H1 (cell line): ENCODE data around the gene CLCA4. TPM values are rescaled to one million over a fixed set of nuclear protein-coding genes. Genes with fewer than 3 reads are reported as not detected.

Experiments used
- CTCF ChIA-PET: fragments of 300-600 bp; sonication (Branson Sonifier 250); formaldehyde crosslinking; loops from one replicate; lab custom pipeline; 2021; ENCODE audit not compliant: partially characterized antibody; lab: Charles Lee
- POLR2A ChIA-PET: fragments of 300-600 bp; sonication (Branson Sonifier 250); formaldehyde crosslinking; loops from one replicate; lab custom pipeline; 2021; ENCODE audit warnings: inconsistent platforms; ENCODE audit not compliant: partially characterized antibody; lab: Charles Lee
- DNase-seq, 2 experiments: peaks; one replicate each; pipeline versions ENCODE4 v3.0.0 to v3.0.0-alpha.2; 2010 to 2022; ENCODE audit warnings: low spot score in 2 of 2, low read depth in 1 of 2, mixed read lengths in 1 of 2
- FAIRE-seq: peaks from 2 replicates; lab custom pipeline; 2011; peaks lifted over from hg19 to GRCh38; lab: Jason Lieb, UNC
- H2AFZ ChIP-seq: 2 replicates; pipeline ENCODE4 v1.8.1; 2012; ENCODE audit warnings: low read length, inconsistent platforms
- H2AK5ac ChIP-seq: 2 replicates; pipeline ENCODE4 v1.6.1; 2013; ENCODE audit warnings: low read depth, low read length
- H2BK120ac ChIP-seq: replicated peaks from 2 replicates; pipeline ENCODE3; 2013; ENCODE audit warnings: low read depth, low read length, inconsistent platforms
- H2BK12ac ChIP-seq: 2 replicates; pipeline ENCODE4 v1.6.1; 2013; ENCODE audit warnings: low read depth, low read length
- H2BK15ac ChIP-seq: 2 replicates; pipeline ENCODE4 v1.6.1; 2013; ENCODE audit warnings: low read length
- H2BK20ac ChIP-seq: 2 replicates; pipeline ENCODE4 v1.6.1; 2013; ENCODE audit warnings: low read length
- H2BK5ac ChIP-seq: 2 replicates; pipeline ENCODE4 v1.6.1; 2013; ENCODE audit warnings: low read depth, low read length
- H3K14ac ChIP-seq: 2 replicates; pipeline ENCODE4 v1.6.1; 2013; ENCODE audit warnings: inconsistent platforms; ENCODE audit not compliant: insufficient read length
- H3K18ac ChIP-seq: 2 replicates; pipeline ENCODE4 v1.6.1; 2013; ENCODE audit warnings: low read length; ENCODE audit errors: extremely low read depth
- H3K23ac ChIP-seq: 2 replicates; pipeline ENCODE4 v1.6.1; 2013; ENCODE audit warnings: inconsistent platforms; ENCODE audit not compliant: insufficient read length
- H3K23me2 ChIP-seq: 2 replicates; pipeline ENCODE4 v1.6.1; 2013; ENCODE audit warnings: low read depth, low read length
- H3K27ac ChIP-seq: 2 replicates; pipeline ENCODE4 v1.6.1; 2011; ENCODE audit warnings: low read depth, low read length, inconsistent platforms
- H3K27me3 ChIP-seq, 4 experiments: replicated peaks in 1 of 4; 1 replicate in 1 of 4; 2 replicates in 3 of 4; pipeline versions ENCODE4 v1.6.1 to v1.8.1; 2011 to 2013; ENCODE audit warnings: low read length in 3 of 4, mild to moderate bottlenecking in 3 of 4, inconsistent platforms in 2 of 4, mixed read lengths in 2 of 4, moderate library complexity in 1 of 4; ENCODE audit not compliant: control insufficient read depth in 3 of 4, insufficient read depth in 3 of 4; ENCODE audit errors: extremely low read depth in 1 of 4
- H3K36me3 ChIP-seq, 4 experiments: 2 replicates each; pipeline versions ENCODE4 v1.6.1 to v1.8.1; 2011 to 2013; ENCODE audit warnings: mild to moderate bottlenecking in 4 of 4, low read length in 3 of 4, moderate library complexity in 2 of 4, control low read depth in 1 of 4, inconsistent platforms in 1 of 4; ENCODE audit not compliant: insufficient read depth in 4 of 4, control insufficient read depth in 2 of 4
- H3K4ac ChIP-seq: replicated peaks from 2 replicates; pipeline ENCODE3; 2013; ENCODE audit warnings: low read length, low read depth, mixed read lengths, inconsistent platforms; ENCODE audit not compliant: insufficient read length
- H3K4me1 ChIP-seq, 4 experiments: replicated peaks in 1 of 4; 1 replicate in 1 of 4; 2 replicates in 3 of 4; pipeline versions ENCODE4 v1.6.1 to v1.8.1; 2011 to 2013; ENCODE audit warnings: low read length in 3 of 4, inconsistent platforms in 2 of 4, mixed read lengths in 1 of 4; ENCODE audit not compliant: insufficient read depth in 4 of 4, control insufficient read depth in 3 of 4
- H3K4me2 ChIP-seq, 2 experiments: 2 replicates each; pipeline versions ENCODE4 v1.6.1 to v1.8.1; 2011 to 2013; ENCODE audit warnings: low read depth in 2 of 2, low read length in 2 of 2, control low read depth in 1 of 2, inconsistent platforms in 1 of 2, mild to moderate bottlenecking in 1 of 2; ENCODE audit not compliant: insufficient read depth in 1 of 2
- H3K4me3 ChIP-seq, 4 experiments: fragments of 200-600, 300-600 bp in 1 of 4; sonication (generic), shearing (Covaris generic), sonication (Bioruptor Twin) in 1 of 4; 2 replicates each; pipeline versions ENCODE4 v1.5.1 to v1.8.1; 2011 to 2016; ENCODE audit warnings: low read length in 4 of 4, low read depth in 3 of 4, control low read depth in 2 of 4, inconsistent platforms in 2 of 4, mild to moderate bottlenecking in 2 of 4, mixed read lengths in 1 of 4, moderate library complexity in 1 of 4; ENCODE audit not compliant: insufficient read depth in 2 of 4; ENCODE audit errors: extremely low read depth in 1 of 4
- H3K56ac ChIP-seq: replicated peaks from 2 replicates; pipeline ENCODE3; 2013; ENCODE audit warnings: low read depth, mild to moderate bottlenecking, mixed read lengths, low read length, inconsistent platforms; ENCODE audit not compliant: insufficient read length
- H3K79me1 ChIP-seq: 2 replicates; pipeline ENCODE4 v1.6.1; 2013; ENCODE audit warnings: low read depth, low read length, control low read depth
- H3K79me2 ChIP-seq, 2 experiments: 2 replicates each; pipeline versions ENCODE4 v1.6.1 to v1.8.1; 2012 to 2013; ENCODE audit warnings: low read length in 2 of 2, mild to moderate bottlenecking in 2 of 2, inconsistent platforms in 1 of 2; ENCODE audit not compliant: insufficient read depth in 2 of 2, control insufficient read depth in 1 of 2
- H3K9ac ChIP-seq, 4 experiments: replicated peaks in 1 of 4; 1 replicate in 1 of 4; 2 replicates in 3 of 4; pipeline versions ENCODE4 v1.6.1 to v1.8.1; 2011 to 2013; ENCODE audit warnings: low read depth in 3 of 4, low read length in 3 of 4, control low read depth in 2 of 4, mild to moderate bottlenecking in 2 of 4, moderate library complexity in 2 of 4, inconsistent platforms in 1 of 4; ENCODE audit errors: extremely low read depth in 1 of 4
- H3K9me3 ChIP-seq, 2 experiments: 2 replicates each; pipeline versions ENCODE4 v1.6.1 to v1.8.1; 2012 to 2013; ENCODE audit warnings: mild to moderate bottlenecking in 2 of 2, moderate library complexity in 2 of 2, control low read depth in 1 of 2, inconsistent platforms in 1 of 2, low read depth in 1 of 2, low read length in 1 of 2, mixed read lengths in 1 of 2; ENCODE audit not compliant: insufficient read depth in 2 of 2
- H4K20me1 ChIP-seq, 2 experiments: replicated peaks in 1 of 2; 2 replicates each; pipeline versions ENCODE3 to v1.8.1; 2011 to 2013; ENCODE audit warnings: inconsistent platforms in 2 of 2, low read length in 2 of 2, mild to moderate bottlenecking in 1 of 2; ENCODE audit not compliant: insufficient read depth in 2 of 2, control insufficient read depth in 1 of 2
- H4K5ac ChIP-seq: 2 replicates; pipeline ENCODE4 v1.6.1; 2013; ENCODE audit warnings: low read length, low read depth, mixed read lengths, inconsistent platforms; ENCODE audit not compliant: insufficient read length
- H4K8ac ChIP-seq: 2 replicates; pipeline ENCODE4 v1.8.0; 2013; ENCODE audit warnings: mild to moderate bottlenecking, moderate library complexity, low read length, inconsistent platforms; ENCODE audit not compliant: insufficient read depth; ENCODE audit errors: extremely low read depth
- H4K91ac ChIP-seq: replicated peaks from 2 replicates; pipeline ENCODE3; 2013; ENCODE audit warnings: low read length, mixed read lengths, inconsistent platforms; ENCODE audit not compliant: insufficient read length
- EP300 ChIP-seq, 2 experiments: IDR thresholded peaks; 1 replicate in 1 of 2; 2 replicates in 1 of 2; pipeline ENCODE4 v1.6.1; 2011 to 2012; ENCODE audit warnings: low read depth in 2 of 2, low read length in 2 of 2, mild to moderate bottlenecking in 2 of 2, borderline replicate concordance in 1 of 2, inconsistent platforms in 1 of 2, moderate library complexity in 1 of 2
- JUN ChIP-seq: IDR thresholded peaks from 2 replicates; pipeline ENCODE4 v1.6.1; 2011; ENCODE audit warnings: low read depth, mild to moderate bottlenecking, improper control_type of control experiment, low read length
- SIRT6 ChIP-seq: IDR thresholded peaks from one replicate; pipeline ENCODE4 v1.7.1; 2012; ENCODE audit warnings: low read length, inconsistent platforms
- WGBS, 2 experiments: shearing (Covaris generic) in 1 of 2; methylation state at CpG; one replicate each; pipeline versions ENCODE4 v1.1.6 to v1.1.7; 2013 to 2015; ENCODE audit warnings: low lambda C conversion rate in 2 of 2, mixed read lengths in 2 of 2, inconsistent platforms in 1 of 2, low coverage in 1 of 2, missing lambda C conversion rate in 1 of 2; ENCODE audit not compliant: insufficient replicate concordance in 2 of 2, insufficient coverage in 1 of 2, insufficient read length in 1 of 2; ENCODE audit errors: extremely low coverage in 1 of 2, missing lambda C conversion rate in 1 of 2; 5-methylcytosine and 5-hydroxymethylcytosine counted together
- polyA plus RNA-seq, 7 experiments: library from polyadenylated mRNA; depleted of rRNA in 3 of 7; stranded (reverse) in 5 of 7; unstranded in 2 of 7; fragments of >200 nt in 5 of 7; fragments of 200-250 nt in 2 of 7; gene quantifications; 1 replicate in 5 of 7; 2 replicates in 1 of 7; 4 replicates in 1 of 7; pipeline versions ENCODE4 v1.2.1 to v1.2.3, GENCODE V29; 2011 to 2013; ENCODE audit warnings: missing spikeins in 2 of 7, mixed read lengths in 2 of 7
- total RNA-seq: library from RNA; stranded (reverse); fragmentation: NEBNext Ultra II Directional; extraction: Animal tissue kit (Norgen Biotek cat#: 25700); gene quantifications from 2 replicates; pipeline ENCODE4 v1.2.1, GENCODE V29; 2021

CLCA4 gene
- total and polyA plus RNA-seq, 2 of the 8 experiments (the other 6 are each of a cell fraction or from before 2014, with no cell fraction given) = not detected

- peaks cover 13 to 21% (median 15%) of the 10 kb centered on the region in 4 experiments for H3K4me1 ChIP-seq
- H3K4ac ChIP-seq = no peak overlapping the region
- no peak overlapping the region for H2BK120ac ChIP-seq
- no peak overlapping the region for H2BK5ac ChIP-seq
- no peaks in the 10 kb centered on the region for H4K20me1 ChIP-seq
- no peak overlapping the region for H2BK15ac ChIP-seq
- H3K9me3 ChIP-seq = peaks cover 0 to 7% of the 10 kb centered on the region in 2 experiments; a peak in 2 of 4 replicates
- H3K79me1 ChIP-seq = no peaks in the 10 kb centered on the region
- H3K79me2 ChIP-seq = no peaks in the 10 kb centered on the region
- ChIA-PET POLR2A (no interaction called here), CTCF (interaction anchor here (0.7 to 4.3 kb wide), 38 partner anchors 9 to 273 kb away, joined by 3 to 45 read pairs (median 5); partner anchors contain the start of genes ODF2L and SH3GLB1)
- DNase-seq (no peak), FAIRE-seq (no peak)
- H3K4me3 ChIP-seq = no peak overlapping the region
- H3K23ac ChIP-seq = no peak overlapping the region
- no peak overlapping the region for H2AK5ac ChIP-seq
- H4K5ac ChIP-seq = no peak overlapping the region
- H3K56ac ChIP-seq = no peak overlapping the region
- H3K36me3 ChIP-seq = no peaks in the 10 kb centered on the region
- no peaks in the 10 kb centered on the region for H3K23me2 ChIP-seq
- no peak overlapping the region for H2AFZ ChIP-seq
- no peak overlapping the region for H3K27ac ChIP-seq
- no peak overlapping the region for H4K8ac ChIP-seq
- no peak overlapping the region for H3K9ac ChIP-seq
- no peak overlapping the region for H2BK20ac ChIP-seq
- 96% methylated on average over 2 of the region's 2 CpGs; no CpG with 5 or more reads in 1 of the 2 experiments for WGBS, 2 experiments
- no peaks in the 10 kb centered on the region for H3K27me3 ChIP-seq
- H3K18ac ChIP-seq = no peak overlapping the region; the same call in 1 of the 2 replicates
- no peak overlapping the region for H3K14ac ChIP-seq
- H4K91ac ChIP-seq = no peak overlapping the region
- no peak overlapping the region for H2BK12ac ChIP-seq
- H3K4me2 ChIP-seq = no peak overlapping the region
- TF ChIP-seq SIRT6 (no peak), JUN (no peak), EP300 (IDR thresholded peaks at IDR 0.05; ENCODE audit: borderline replicate concordance in 1 of 2, low read depth in 2 of 2, low read length in 2 of 2) (no peak)
Observed at GRCh38 chr1:86500714-86501113, 46.2 kb upstream of the CLCA4 start.
